Skeletal muscle cell (primary cell): ENCODE data around the gene LSM4.

ENCODE experiments used
- DNase-seq: peaks from one replicate; pipeline ENCODE4 v3.0.0-alpha.2; 2010; ENCODE audit warnings: low read depth
- H3K4me3 ChIP-seq: 2 replicates; pipeline ENCODE4 v1.5.1; 2011; ENCODE audit warnings: low read depth, mild to moderate bottlenecking, control low read depth, low read length, moderate library complexity

The LSM4 gene

DNA sequence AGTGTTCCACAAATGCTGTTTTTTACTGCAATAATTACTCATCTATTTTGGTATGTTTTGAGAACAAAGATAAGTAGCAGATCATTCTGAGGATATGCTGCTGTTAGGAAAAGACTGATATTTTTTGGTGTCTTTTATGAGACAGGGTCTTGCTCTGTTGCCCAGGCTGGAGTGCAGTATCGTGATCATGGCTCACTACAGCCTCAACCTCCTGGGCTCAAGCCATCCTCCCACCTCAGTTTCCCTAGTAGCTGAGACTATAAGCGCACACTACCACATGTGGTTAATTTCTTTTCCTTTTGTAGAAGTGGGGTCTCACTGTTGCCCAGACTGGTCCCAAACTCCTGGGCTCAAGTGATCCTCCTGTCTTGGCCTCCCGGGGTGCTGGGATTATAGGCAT lies 9.5 kb downstream of the LSM4 start:
- DNase-seq: no peak
- H3K4me3 ChIP-seq: no peak overlapping the region

GRCh38 chr19:18312092-18312534 lies 10.8 kb downstream of the LSM4 start:
- H3K4me3 ChIP-seq: no peak overlapping the region
- no peak for DNase-seq

GRCh38 chr19:18311502-18312091 lies 11.3 kb downstream of the LSM4 start:
- no peak overlapping the region for H3K4me3 ChIP-seq
- DNase-seq: no peak

- no peak for DNase-seq
- H3K4me3 ChIP-seq: no peak overlapping the region
Observed at GRCh38 chr19:18310966-18311365, 11.9 kb downstream of the LSM4 start.

DNA sequence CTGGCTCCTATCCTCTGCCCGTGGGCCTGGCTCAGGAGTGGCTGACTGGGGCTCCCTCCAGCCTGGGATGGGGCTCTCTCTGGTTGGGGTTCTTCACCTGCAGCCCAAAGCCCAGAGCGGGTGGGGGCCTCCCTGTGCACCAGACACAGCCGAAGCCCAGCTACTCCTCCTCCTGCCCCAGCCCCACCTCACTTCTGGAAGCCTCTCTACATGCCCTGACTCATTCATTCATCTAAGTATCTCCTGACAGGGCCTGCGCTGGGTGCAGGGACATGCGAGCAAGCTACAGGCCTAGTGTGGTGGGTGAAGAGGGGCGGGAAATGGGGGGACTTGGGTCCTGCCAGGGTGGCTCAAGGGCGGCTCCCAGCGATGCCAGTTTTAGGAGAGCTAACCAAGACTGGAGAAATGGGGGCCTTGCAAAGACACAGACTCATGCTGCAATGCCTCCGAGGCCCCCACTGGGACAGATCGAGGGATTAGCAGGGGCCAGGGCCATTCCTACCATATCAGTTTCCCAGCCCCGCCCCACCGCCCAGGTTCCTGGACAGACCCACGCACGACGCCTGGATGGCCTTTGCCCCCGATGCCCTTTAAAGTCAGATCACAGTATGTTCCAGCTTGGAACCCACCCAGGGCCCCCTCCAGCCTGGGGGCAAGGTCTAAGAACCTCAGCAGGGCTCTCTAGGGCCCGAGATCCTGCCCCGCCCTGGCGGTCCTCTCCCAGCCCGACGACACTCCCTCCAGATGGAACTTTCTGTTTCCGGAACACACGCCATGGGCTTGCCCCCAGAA lies 12.6 kb downstream of the LSM4 start:
- DNase-seq: no peak
- H3K4me3 ChIP-seq: no peak overlapping the region

DNA sequence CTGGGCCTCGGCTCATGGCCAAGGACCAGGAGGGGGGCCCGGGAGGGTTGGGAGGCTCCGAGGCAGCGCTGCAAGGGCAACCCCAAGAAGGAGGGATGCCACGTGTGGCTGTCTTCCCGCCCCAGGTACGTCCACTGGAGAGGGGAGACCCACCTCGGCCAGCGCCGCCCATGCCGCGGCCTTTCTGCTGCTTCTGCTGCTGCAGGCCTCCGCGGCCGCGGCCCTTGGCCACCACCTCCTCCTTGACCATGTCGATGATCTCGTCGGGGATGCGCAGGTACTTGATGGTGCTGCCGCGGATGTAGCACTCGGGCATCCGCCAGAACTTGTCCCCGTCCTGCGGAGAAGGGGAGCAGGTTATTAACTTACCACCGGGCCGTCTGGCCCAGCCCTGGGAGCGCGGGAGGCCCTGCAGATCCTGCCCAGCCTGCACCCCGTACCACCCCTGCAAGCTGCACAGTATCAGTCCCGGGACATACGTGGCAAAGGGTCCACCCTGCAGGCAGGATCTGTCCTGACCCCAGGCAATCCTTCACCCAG lies 13.3 kb downstream of the LSM4 start:
- H3K4me3 ChIP-seq: no peak overlapping the region
- DNase-seq: no peak

GRCh38 chr19:18308948-18309325 lies 13.9 kb downstream of the LSM4 start:
- H3K4me3 ChIP-seq: no peak overlapping the region
- no peak for DNase-seq

- H3K4me3 ChIP-seq: no peak overlapping the region
- no peak for DNase-seq
Observed at GRCh38 chr19:18308051-18308947, 14.6 kb downstream of the LSM4 start.

DNA sequence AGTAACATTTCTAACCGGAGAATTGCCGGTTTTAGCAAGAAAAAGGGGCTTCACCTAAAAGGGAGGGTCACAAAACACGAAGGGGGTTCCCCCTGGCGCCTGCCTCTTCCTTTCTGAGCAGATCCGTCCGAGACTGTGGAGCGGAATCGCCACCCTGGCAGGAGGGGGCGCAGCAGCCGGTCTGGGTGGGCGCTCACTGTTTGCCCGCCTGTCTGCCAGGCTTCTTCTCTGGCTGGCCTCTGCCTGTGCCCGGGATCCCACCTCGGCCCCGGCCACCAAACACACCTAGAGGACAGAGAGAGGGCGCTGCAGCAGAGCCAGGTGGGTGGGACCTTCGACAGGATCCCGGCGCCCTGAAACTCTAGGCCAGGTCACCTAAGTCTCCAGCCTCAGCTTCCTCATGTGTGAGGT lies 15.6 kb downstream of the LSM4 start:
- no peak for DNase-seq
- no peak overlapping the region for H3K4me3 ChIP-seq

DNA sequence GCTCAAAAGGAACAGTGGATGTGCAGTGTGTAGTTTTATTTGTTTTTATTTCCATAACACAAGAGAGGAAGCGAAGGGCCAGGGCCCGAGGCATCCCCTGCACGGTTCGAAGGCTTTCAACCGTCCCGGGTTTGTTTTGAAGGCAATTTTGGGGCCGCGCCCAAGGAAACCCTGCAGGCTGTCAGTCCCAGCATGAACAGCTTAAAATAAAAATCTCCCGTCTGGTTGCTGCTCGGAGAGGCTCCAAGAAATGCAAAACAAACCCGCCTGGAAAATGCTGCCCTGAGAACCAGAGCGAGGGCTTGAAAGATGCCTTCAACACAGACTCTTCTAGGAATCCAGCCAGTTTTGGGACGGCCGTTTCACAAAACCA lies 16.0 kb downstream of the LSM4 start:
- no peak for DNase-seq
- no peak overlapping the region for H3K4me3 ChIP-seq

- H3K4me3 ChIP-seq: no peak overlapping the region
- DNase-seq: no peak
Observed at GRCh38 chr19:18306209-18306887, 16.5 kb downstream of the LSM4 start.

DNA sequence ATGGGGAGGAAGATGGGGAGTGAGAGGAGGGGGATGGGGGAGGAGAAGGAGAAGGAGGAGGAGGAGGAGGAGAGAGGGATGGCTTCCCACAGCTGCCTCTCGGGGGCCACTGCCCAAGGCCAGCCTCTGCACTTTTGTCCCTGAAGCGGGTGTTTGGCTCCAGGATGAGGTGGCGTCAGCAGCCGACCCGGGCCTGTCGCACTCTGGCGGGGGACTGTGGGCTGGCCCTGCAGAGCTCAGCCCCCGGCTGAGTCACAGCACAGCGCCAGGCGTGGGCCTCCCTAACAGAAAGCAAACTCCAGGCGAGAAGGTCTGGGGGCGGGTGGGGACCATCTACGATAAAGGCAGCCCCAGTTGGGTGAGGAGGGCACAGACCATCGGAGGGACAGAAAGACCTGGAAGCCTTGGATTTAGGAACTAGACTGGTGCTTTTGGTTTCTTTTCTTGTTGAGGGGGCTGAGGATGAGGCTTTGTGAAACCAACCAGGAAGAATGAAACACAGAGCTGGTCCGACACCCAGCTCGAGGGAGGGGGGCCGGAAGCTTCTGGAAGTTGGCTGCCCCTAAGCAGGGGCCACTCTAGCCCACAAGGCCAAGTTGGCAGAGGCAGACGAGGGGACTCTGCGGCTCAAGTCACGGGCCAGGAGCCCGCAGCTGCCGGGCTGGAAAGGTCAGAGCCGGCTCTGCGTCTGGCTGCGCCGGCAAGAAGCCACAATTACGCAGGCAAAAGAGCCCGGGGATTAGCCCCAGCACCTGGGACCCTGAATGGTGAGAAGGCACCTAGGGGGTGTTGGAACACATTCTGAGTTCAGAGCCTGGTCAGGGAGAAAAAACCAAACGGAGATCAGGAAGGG lies 18.2 kb downstream of the LSM4 start:
- peak overlapping the region; percentile 37 for H3K4me3 ChIP-seq
- peak; percentile 67 for DNase-seq

- DNase-seq: no peak
- H3K4me3 ChIP-seq: no peak overlapping the region
Observed at GRCh38 chr19:18304208-18304457, 18.7 kb downstream of the LSM4 start.

GRCh38 chr19:18301718-18302111 lies 21.2 kb downstream of the LSM4 start:
- DNase-seq: no peak
- H3K4me3 ChIP-seq: no peak overlapping the region

- DNase-seq: no peak
- H3K4me3 ChIP-seq: no peak overlapping the region
Observed at GRCh38 chr19:18300930-18301717, 21.8 kb downstream of the LSM4 start.

- no peak for DNase-seq
- H3K4me3 ChIP-seq: no peak overlapping the region
Observed at GRCh38 chr19:18299654-18300053, 23.2 kb downstream of the LSM4 start.

DNA sequence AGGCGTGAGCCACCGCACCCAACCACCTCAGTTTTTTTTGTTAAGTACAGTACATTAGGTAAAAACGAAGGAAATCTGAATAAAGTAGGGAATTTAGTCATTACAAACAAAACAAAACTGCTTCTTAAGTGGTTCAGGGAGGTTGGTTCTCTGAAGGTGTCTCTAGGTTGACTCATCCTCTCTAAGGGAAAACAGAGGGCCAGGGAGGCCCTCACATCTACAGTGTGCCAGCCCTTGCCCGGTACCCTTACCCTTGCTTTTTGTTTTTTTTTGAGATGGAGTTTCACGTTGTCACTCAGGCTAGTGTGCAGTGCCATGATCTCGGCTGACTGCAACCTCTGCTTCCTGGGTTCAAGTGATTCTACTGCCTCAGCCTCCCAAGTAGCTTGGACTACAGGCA lies 24.3 kb downstream of the LSM4 start:
- DNase-seq: no peak
- H3K4me3 ChIP-seq: no peak overlapping the region

- DNase-seq: no peak
- no peak overlapping the region for H3K4me3 ChIP-seq
Observed at GRCh38 chr19:18297308-18297707, 25.6 kb downstream of the LSM4 start.
